K562 (cell line): ENCODE results near the gene LRRC8A. TPM values are rescaled to one million over a fixed set of nuclear protein-coding genes. Genes with fewer than 3 reads are reported as not detected.

Experiments
- ATAC-seq: fragments of 200-7000 bp; cut with Tn5 transposase; 3 replicates; pipeline ENCODE4 v1.9.1; 2020; ENCODE audit warnings: moderate library complexity
- BruUV-seq: library from RNA; stranded (reverse); fragments of 400-500 nt; replicated peaks from 2 replicates; lab custom pipeline; 2021; lab: Mats Ljungman, UMichigan
- CTCF ChIA-PET: fragments of 300-600 bp; formaldehyde crosslinking; extraction: SDS; loops from one replicate; lab custom pipeline; 2021; ENCODE audit warnings: low intra/inter-chr PET ratio; lab: Yijun Ruan, JAX
- POLR2A ChIA-PET: fragments of 300-600, 350-650 bp; sonication (Branson Sonifier 250); formaldehyde crosslinking; extraction: SDS; loops from one replicate; lab custom pipeline; 2021; ENCODE audit warnings: antibody characterized with exemption, inconsistent platforms; lab: Yijun Ruan, JAX
- DNase-seq, 4 experiments: peaks; one replicate each; pipeline versions ENCODE4 v3.0.0 to v3.0.0-alpha.2; 2011 to 2018; ENCODE audit warnings: low spot score in 3 of 4, mixed read lengths in 3 of 4; ENCODE audit errors: extremely low read depth in 1 of 4
- FAIRE-seq: peaks from 2 replicates; lab custom pipeline; 2011; peaks lifted over from hg19 to GRCh38; lab: Jason Lieb, UNC
- H2AFZ ChIP-seq: 2 replicates; pipeline ENCODE4 v1.6.0; 2011; ENCODE audit warnings: low read depth, low read length, control low read depth, inconsistent platforms
- H3K27ac ChIP-seq: fragments of 200-600 bp; 3 replicates; pipeline ENCODE4 v1.8.0; 2011; ENCODE audit warnings: low read depth, mild to moderate bottlenecking, control low read depth, inconsistent platforms, low read length, moderate library complexity, mixed read lengths; ENCODE audit errors: extremely low read depth
- H3K27me3 ChIP-seq, 2 experiments: fragments of 300-600 bp in 1 of 2; 2 replicates in 1 of 2; 3 replicates in 1 of 2; pipeline versions ENCODE4 v1.6.0 to v1.8.0; 2011; ENCODE audit warnings: inconsistent platforms in 2 of 2, low read length in 2 of 2, mild to moderate bottlenecking in 1 of 2, mixed read lengths in 1 of 2, moderate library complexity in 1 of 2; ENCODE audit not compliant: control insufficient read depth in 2 of 2, insufficient read depth in 2 of 2
- H3K36me3 ChIP-seq: fragments of 300-600 bp; 3 replicates; pipeline ENCODE4 v1.8.0; 2011; ENCODE audit warnings: mild to moderate bottlenecking, low read length, inconsistent platforms; ENCODE audit not compliant: control insufficient read depth, insufficient read depth
- H3K4me1 ChIP-seq, 2 experiments: fragments of 200-600 bp in 1 of 2; replicated peaks in 1 of 2; 2 replicates in 1 of 2; 3 replicates in 1 of 2; pipeline versions ENCODE4 v1.5.1 to v1.8.0; 2011; ENCODE audit warnings: inconsistent platforms in 2 of 2, low read length in 2 of 2, mild to moderate bottlenecking in 1 of 2, mixed read lengths in 1 of 2, moderate library complexity in 1 of 2; ENCODE audit not compliant: control insufficient read depth in 2 of 2, insufficient read depth in 2 of 2
- H3K4me2 ChIP-seq: 2 replicates; pipeline ENCODE4 v1.6.1; 2011; ENCODE audit warnings: low read length, control low read depth, inconsistent platforms, mixed read lengths; ENCODE audit not compliant: insufficient read depth
- H3K4me3 ChIP-seq: fragments of 200-600 bp; sonication (generic), shearing (Covaris generic); 2 replicates; pipeline ENCODE4 v1.5.1; 2016; ENCODE audit warnings: control low read depth, inconsistent platforms
- H3K79me2 ChIP-seq: fragments of 200-600 bp; 3 replicates; pipeline ENCODE4 v1.8.0; 2011; ENCODE audit warnings: low read length, inconsistent platforms; ENCODE audit not compliant: control insufficient read depth, insufficient read depth
- H3K9ac ChIP-seq, 2 experiments: 2 replicates each; pipeline versions ENCODE4 v1.6.0 to v1.6.1; 2011; ENCODE audit warnings: low read depth in 2 of 2, low read length in 2 of 2, control low read depth in 1 of 2, inconsistent platforms in 1 of 2, mild to moderate bottlenecking in 1 of 2, mixed read lengths in 1 of 2; ENCODE audit not compliant: insufficient read depth in 1 of 2
- H3K9me1 ChIP-seq: one replicate; pipeline ENCODE4 v1.6.0; 2011; ENCODE audit warnings: inconsistent platforms, mild to moderate bottlenecking, low read length, moderate library complexity; ENCODE audit not compliant: control insufficient read depth, insufficient read depth
- H3K9me3 ChIP-seq: replicated peaks from 2 replicates; pipeline ENCODE4 v1.5.1; 2011; ENCODE audit warnings: low read depth, low read length, inconsistent platforms; ENCODE audit not compliant: control insufficient read depth, insufficient read depth
- H4K20me1 ChIP-seq: replicated peaks from 2 replicates; pipeline ENCODE4 v1.6.1; 2011; ENCODE audit warnings: low read length, inconsistent platforms, mixed read lengths; ENCODE audit not compliant: control insufficient read depth, insufficient read depth
- E2F3 ChIP-seq: fragments of 250-450 bp; sonication (Bioruptor Pico); IDR thresholded peaks from 2 replicates; pipeline ENCODE4 v1.4.0; 2020; ENCODE audit warnings: mild to moderate bottlenecking
- HOXB6 ChIP-seq: fragments of 250-450 bp; sonication (Bioruptor Pico); IDR thresholded peaks from 2 replicates; pipeline ENCODE4 v1.5.1; 2022; ENCODE audit warnings: mild to moderate bottlenecking, borderline replicate concordance
- KAT2B ChIP-seq: IDR thresholded peaks from one replicate; pipeline ENCODE4 v1.6.1; 2012; ENCODE audit warnings: low read depth, mild to moderate bottlenecking, control low read depth, inconsistent platforms, low read length, moderate library complexity
- POLR2AphosphoS5 ChIP-seq: IDR thresholded peaks from 2 replicates; pipeline ENCODE4 v1.6.1; 2011; ENCODE audit warnings: mild to moderate bottlenecking, low read depth, low read length, moderate library complexity; ENCODE audit not compliant: control insufficient read depth, insufficient read depth
- ZFP36 ChIP-seq: fragments of 150-350 bp; IDR thresholded peaks from 2 replicates; pipeline ENCODE4 v1.6.1; 2018; ENCODE audit warnings: low read length, low read depth; ENCODE audit not compliant: partially characterized antibody
- ZNF124 ChIP-seq: sonication (generic); formaldehyde crosslinking; IDR thresholded peaks from 2 replicates; pipeline ENCODE4 v1.8.1; 2022; ENCODE audit warnings: missing genetic modification reagents
- ZNF217 ChIP-seq: sonication (generic); formaldehyde crosslinking; IDR thresholded peaks from 2 replicates; pipeline ENCODE4 v1.8.0; 2022; ENCODE audit warnings: mild to moderate bottlenecking, missing genetic modification reagents
- ZNF436 ChIP-seq: fragments of 250-450, 450-650 bp; sonication (Bioruptor Pico); formaldehyde crosslinking; IDR thresholded peaks from 2 replicates; pipeline ENCODE4 v1.7.0; 2020; ENCODE audit warnings: mild to moderate bottlenecking
- ZNF699 ChIP-seq: fragments of 250-450 bp; sonication (Bioruptor Pico); IDR thresholded peaks from 2 replicates; pipeline ENCODE4 v1.8.0; 2021; ENCODE audit warnings: mild to moderate bottlenecking, moderate library complexity; ENCODE audit not compliant: insufficient replicate concordance
- ZNF79 ChIP-seq: fragments of 250-450 bp; sonication (Bioruptor Pico); IDR thresholded peaks from 2 replicates; pipeline ENCODE4 v1.4.0; 2020; ENCODE audit warnings: low read depth, mild to moderate bottlenecking, moderate library complexity
- WGBS: fragments of 100-300 bp; shearing (Covaris generic); methylation state at CpG from one replicate; pipeline ENCODE4 v1.1.6; 2016; ENCODE audit warnings: low coverage, mixed read lengths; ENCODE audit not compliant: insufficient coverage; ENCODE audit errors: missing lambda C conversion rate; 5-methylcytosine and 5-hydroxymethylcytosine counted together
- in situ Hi-C: fragments of 300-500 bp; cut with MboI; formaldehyde crosslinking; loops from 4 replicates; pipeline ENCODE4 v1.15.0; 2018; ENCODE audit warnings: inconsistent platforms, mixed read lengths
- intact Hi-C: fragments of 100-400 bp; cut with micrococcal nuclease; formaldehyde crosslinking; loops from 2 replicates; pipeline ENCODE4 v1.14.2; 2022
- polyA plus RNA-seq, 8 experiments: library from polyadenylated mRNA; depleted of rRNA in 4 of 8; stranded (reverse) in 5 of 8; unstranded in 3 of 8; fragments of >200 nt; fragmentation: Nextera tagmentation in 2 of 8; fragmentation: Illumina TruSeq in 1 of 8; extraction: Ambion mirVana in 2 of 8; extraction: Trizol in 1 of 8; gene quantifications; 2 replicates each; pipeline versions ENCODE4 v1.2.1 to v1.2.3, GENCODE V29; 2011 to 2014; ENCODE audit warnings: inconsistent platforms in 1 of 8, missing spikeins in 1 of 8
- total RNA-seq, 7 experiments: library from RNA; depleted of rRNA in 6 of 7; stranded (reverse); fragments of >200 nt in 6 of 7; fragmentation: Illumina TruSeq in 2 of 7; extraction: Trizol in 2 of 7; gene quantifications; 2 replicates each; pipeline versions ENCODE4 v1.2.1 to v1.2.3, GENCODE V29; 2011 to 2021; ENCODE audit warnings: low replicate concordance in 1 of 7
- TF ChIP-seq, protein P1 (sequence below), 2 experiments: IDR thresholded peaks; 2 replicates each; pipeline ENCODE4 v1.6.1; 2011; ENCODE audit warnings: borderline replicate concordance in 1 of 2, control low read depth in 1 of 2, low read depth in 1 of 2, low read length in 1 of 2, mild to moderate bottlenecking in 1 of 2, mixed read lengths in 1 of 2, moderate library complexity in 1 of 2; ENCODE audit not compliant: insufficient read depth in 1 of 2, insufficient read length in 1 of 2, poor library complexity in 1 of 2, severe bottlenecking in 1 of 2; ENCODE audit errors: extremely low read depth in 1 of 2
- TF ChIP-seq, protein P2 (sequence below): sonication (generic); IDR thresholded peaks from 2 replicates; pipeline ENCODE4 v1.6.1; 2016
- TF ChIP-seq, protein P3 (sequence below), 2 experiments: fragments of 450-650 bp in 1 of 2; sonication (generic) in 1 of 2; formaldehyde crosslinking in 1 of 2; IDR thresholded peaks in 1 of 2; conservative IDR thresholded peaks in 1 of 2; 2 replicates each; pipeline versions ENCODE4 v1.6.1 to v1.8.1; 2016 to 2023; ENCODE audit warnings: mild to moderate bottlenecking in 2 of 2, moderate library complexity in 2 of 2, inconsistent platforms in 1 of 2, missing genetic modification reagents in 1 of 2
- TF ChIP-seq, protein P4 (sequence below): fragments of 250-450 bp; sonication (Bioruptor Pico); IDR thresholded peaks from 2 replicates; pipeline ENCODE4 v1.4.0; 2020; ENCODE audit warnings: mild to moderate bottlenecking, moderate library complexity

The LRRC8A gene
- total and polyA plus RNA-seq, 9 of the 15 experiments (the other 6 are each of a cell fraction or from before 2014, with no cell fraction given) = 2.9 to 24.7 (median 8.9) TPM

DNA sequence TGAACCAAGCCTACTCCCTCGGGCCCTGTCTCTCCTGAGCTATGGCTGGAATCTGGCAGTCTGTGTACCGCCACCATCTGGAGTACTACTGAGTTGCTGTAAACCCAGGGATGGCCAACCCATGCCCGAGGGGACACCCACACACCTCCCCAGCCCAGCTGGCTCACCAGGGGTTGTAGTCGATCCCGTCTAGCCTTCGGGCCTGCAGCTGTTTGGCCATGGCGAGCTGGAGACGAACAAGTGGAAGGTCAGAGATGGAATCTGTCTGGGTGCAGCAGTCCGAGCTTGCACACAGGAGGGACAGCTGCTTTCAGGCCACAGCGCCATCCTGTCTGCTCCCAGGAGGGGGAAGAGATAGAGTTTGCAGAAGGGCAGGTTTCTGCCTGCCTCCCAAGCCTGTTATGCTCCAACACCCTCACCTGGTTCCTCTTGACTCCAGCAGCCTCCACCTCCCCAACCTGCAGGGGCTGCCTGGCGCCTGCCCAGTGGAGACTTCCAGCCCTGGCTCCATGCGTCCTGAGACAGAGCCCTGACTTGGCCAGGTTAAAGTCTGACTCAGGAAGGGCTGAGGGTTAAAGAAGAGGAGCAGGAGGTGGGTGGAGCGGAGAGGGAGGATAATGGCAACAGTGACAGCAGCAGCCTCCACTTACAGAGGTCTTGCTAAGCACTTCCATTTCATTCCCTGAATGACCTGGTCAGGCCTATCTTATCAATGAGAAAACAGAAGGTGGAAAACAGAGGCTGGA lies 36.6 kb upstream of the LRRC8A start:
- peaks cover 7% of the 10 kb centered on the region; the same call in 2 of the 3 replicates for H3K36me3 ChIP-seq
- peak overlapping the region; percentile 79 for H3K27ac ChIP-seq
- peak overlapping the region; percentile 67 for H2AFZ ChIP-seq
- H3K9me3 ChIP-seq = peaks cover 8% of the 10 kb centered on the region
- no peaks in the 10 kb centered on the region for H3K27me3 ChIP-seq
- H4K20me1 ChIP-seq = no peaks in the 10 kb centered on the region
- peak overlapping the region; percentile 81 for H3K4me2 ChIP-seq
- ChIA-PET POLR2A (interaction anchor here (0.5 to 2.5 kb wide), 11 partner anchors 9 to 111 kb away, joined by 3 to 9 read pairs (median 3); partner anchors contain the start of gene SPOUT1), CTCF (no interaction called here)
- H3K4me3 ChIP-seq = no peak overlapping the region; the same call in 1 of the 2 replicates
- in situ Hi-C loops (no loop called here), intact Hi-C loops (loop anchor here (1.0 kb wide), 1 partner anchor 16 kb away; the partner anchor contains the start of gene SPOUT1)
- peaks cover 10% of the 10 kb centered on the region for H3K9me1 ChIP-seq
- peak; percentile 95 for ATAC-seq
- H3K4me1 ChIP-seq = peaks cover 21 to 26% of the 10 kb centered on the region in 2 experiments; a peak in 4 of 5 replicates
- DNase-seq = peak; percentile 92 to 94 (median 94)
- BruUV-seq = no TSS peak
- peaks cover 4% of the 10 kb centered on the region; the same call in 1 of the 3 replicates for H3K79me2 ChIP-seq
- WGBS = 20% methylated on average over 12 of the region's 13 CpGs
- FAIRE-seq = peak; percentile 100
- H3K9ac ChIP-seq = peak overlapping the region; percentile 55 to 72
- TF ChIP-seq HOXB6 (CRISPR knock-in tag) (no peak), E2F3 (CRISPR knock-in tag) (no peak), ZFP36 (no peak), ZNF699 (CRISPR knock-in tag) (no peak), ZNF79 (CRISPR knock-in tag) (no peak), ZNF217 (no peak), KAT2B (no peak), POLR2AphosphoS5 (peak; percentile 86), ZNF436 (CRISPR knock-in tag) (no peak), ZNF124 (CRISPR knock-in tag) (no peak)
- TF ChIP-seq, protein P1, sequence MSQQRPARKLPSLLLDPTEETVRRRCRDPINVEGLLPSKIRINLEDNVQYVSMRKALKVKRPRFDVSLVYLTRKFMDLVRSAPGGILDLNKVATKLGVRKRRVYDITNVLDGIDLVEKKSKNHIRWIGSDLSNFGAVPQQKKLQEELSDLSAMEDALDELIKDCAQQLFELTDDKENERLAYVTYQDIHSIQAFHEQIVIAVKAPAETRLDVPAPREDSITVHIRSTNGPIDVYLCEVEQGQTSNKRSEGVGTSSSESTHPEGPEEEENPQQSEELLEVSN (IDR thresholded peaks at IDR 0.05; ENCODE audit: borderline replicate concordance in 1 of 2, extremely low read depth in 1 of 2, insufficient read depth in 1 of 2, insufficient read length in 1 of 2, low read depth in 1 of 2, low read length in 1 of 2, poor library complexity in 1 of 2, severe bottlenecking in 1 of 2) = no peak
- TF ChIP-seq, protein P2, sequence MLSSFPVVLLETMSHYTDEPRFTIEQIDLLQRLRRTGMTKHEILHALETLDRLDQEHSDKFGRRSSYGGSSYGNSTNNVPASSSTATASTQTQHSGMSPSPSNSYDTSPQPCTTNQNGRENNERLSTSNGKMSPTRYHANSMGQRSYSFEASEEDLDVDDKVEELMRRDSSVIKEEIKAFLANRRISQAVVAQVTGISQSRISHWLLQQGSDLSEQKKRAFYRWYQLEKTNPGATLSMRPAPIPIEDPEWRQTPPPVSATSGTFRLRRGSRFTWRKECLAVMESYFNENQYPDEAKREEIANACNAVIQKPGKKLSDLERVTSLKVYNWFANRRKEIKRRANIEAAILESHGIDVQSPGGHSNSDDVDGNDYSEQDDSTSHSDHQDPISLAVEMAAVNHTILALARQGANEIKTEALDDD = peak; percentile 54; the same call in 1 of the 2 replicates
- TF ChIP-seq, protein P3, sequence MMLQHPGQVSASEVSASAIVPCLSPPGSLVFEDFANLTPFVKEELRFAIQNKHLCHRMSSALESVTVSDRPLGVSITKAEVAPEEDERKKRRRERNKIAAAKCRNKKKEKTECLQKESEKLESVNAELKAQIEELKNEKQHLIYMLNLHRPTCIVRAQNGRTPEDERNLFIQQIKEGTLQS (IDR thresholded peaks at IDR 0.05) = peak; percentile 53
- TF ChIP-seq, protein P3 (CRISPR knock-in tag; conservative IDR thresholded peaks at IDR 0.05) = no peak
- TF ChIP-seq, protein P4, sequence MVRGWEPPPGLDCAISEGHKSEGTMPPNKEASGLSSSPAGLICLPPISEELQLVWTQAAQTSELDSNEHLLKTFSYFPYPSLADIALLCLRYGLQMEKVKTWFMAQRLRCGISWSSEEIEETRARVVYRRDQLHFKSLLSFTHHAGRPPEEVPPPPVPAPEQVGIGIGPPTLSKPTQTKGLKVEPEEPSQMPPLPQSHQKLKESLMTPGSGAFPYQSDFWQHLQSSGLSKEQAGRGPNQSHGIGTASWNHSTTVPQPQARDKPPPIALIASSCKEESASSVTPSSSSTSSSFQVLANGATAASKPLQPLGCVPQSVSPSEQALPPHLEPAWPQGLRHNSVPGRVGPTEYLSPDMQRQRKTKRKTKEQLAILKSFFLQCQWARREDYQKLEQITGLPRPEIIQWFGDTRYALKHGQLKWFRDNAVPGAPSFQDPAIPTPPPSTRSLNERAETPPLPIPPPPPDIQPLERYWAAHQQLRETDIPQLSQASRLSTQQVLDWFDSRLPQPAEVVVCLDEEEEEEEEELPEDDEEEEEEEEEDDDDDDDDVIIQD (CRISPR knock-in tag) = no peak
